Sigmoid colon (tissue), 7 donors: ENCODE results near the gene RADIL. TPM values are rescaled to one million over a fixed set of nuclear protein-coding genes. Genes with fewer than 3 reads are reported as not detected.

Source experiments
- DNase-seq: peaks from one replicate; pipeline ENCODE4 v3.0.0-alpha.2; 2019
- H3K27ac ChIP-seq, 4 donors: fragments of 200-600 bp; sonication (generic); one replicate each; pipeline ENCODE4 v1.5.1; 2016 to 2019; ENCODE audit warnings: mild to moderate bottlenecking in 1 of 4
- H3K27me3 ChIP-seq, 3 donors: fragments of 200-600 bp; sonication (generic); one replicate each; pipeline ENCODE4 v1.5.1; 2019; ENCODE audit warnings: mild to moderate bottlenecking in 1 of 3
- H3K36me3 ChIP-seq, 4 donors: fragments of 200-600 bp; sonication (generic); one replicate each; pipeline ENCODE4 v1.5.1; 2016 to 2019
- H3K4me1 ChIP-seq, 4 donors: fragments of 200-600 bp; sonication (generic); one replicate each; pipeline ENCODE4 v1.5.1; 2017 to 2019
- H3K4me3 ChIP-seq, 4 donors: fragments of 200-600 bp; sonication (generic); one replicate each; pipeline ENCODE4 v1.5.1; 2017 to 2019; ENCODE audit warnings: mild to moderate bottlenecking in 2 of 4, moderate library complexity in 1 of 4
- H3K9me3 ChIP-seq, 4 donors: fragments of 200-600 bp in 3 of 4; sonication (generic) in 3 of 4; one replicate each; pipeline versions ENCODE4 v1.5.1 to v1.6.1; 2013 to 2019
- EP300 ChIP-seq, 4 donors: sonication (generic); formaldehyde crosslinking; IDR thresholded peaks; one replicate each; pipeline ENCODE4 v1.6.1; 2017; ENCODE audit warnings: antibody characterized with exemption in 4 of 4
- POLR2A ChIP-seq, 2 donors: fragments of 450-650 bp; IDR thresholded peaks; one replicate each; pipeline ENCODE4 v1.6.1; 2016; ENCODE audit warnings: antibody characterized with exemption in 2 of 2, mild to moderate bottlenecking in 2 of 2, moderate library complexity in 2 of 2
- POLR2AphosphoS5 ChIP-seq, 4 donors: sonication (generic); formaldehyde crosslinking; IDR thresholded peaks; one replicate each; pipeline ENCODE4 v1.6.1; 2017; ENCODE audit warnings: antibody characterized with exemption in 4 of 4
- WGBS, 2 donors: extraction: QIAGEN DNeasy Blood & Tissue Kit; methylation state at CpG; one replicate each; pipeline ENCODE4 v1.1.7; 2013; 5-methylcytosine and 5-hydroxymethylcytosine counted together
- intact Hi-C: fragments of 100-400 bp; cut with DNase I; formaldehyde crosslinking; loops from one replicate; pipeline ENCODE4 v1.15.1; 2023
- polyA plus RNA-seq, 3 donors: library from polyadenylated mRNA; stranded (reverse); fragments of 200-250 nt; gene quantifications; one replicate each; pipeline ENCODE4 v1.2.3, GENCODE V29; 2013
- total RNA-seq, 4 donors: library from RNA; depleted of rRNA; stranded (reverse); fragments of >200 nt; gene quantifications; one replicate each; pipeline ENCODE4 v1.1.0, GENCODE V29; 2016
- TF ChIP-seq, protein P1 (sequence below), 4 experiments: fragments of 450-650 bp in 3 of 4; fragments of 200-600 bp in 1 of 4; IDR thresholded peaks; one replicate each; pipeline ENCODE4 v1.5.1; 2016 to 2019; ENCODE audit warnings: antibody characterized with exemption in 4 of 4, mild to moderate bottlenecking in 3 of 4, moderate library complexity in 2 of 4
- donor health status: healthy with polysubstance abuse.
- donor health status: Bipolar disorder and iron deficiency.
- donor health status: healthy.

RADIL gene
- total and polyA plus RNA-seq, 7 donors: 1.2 to 10.8 (median 5.6) TPM

DNA sequence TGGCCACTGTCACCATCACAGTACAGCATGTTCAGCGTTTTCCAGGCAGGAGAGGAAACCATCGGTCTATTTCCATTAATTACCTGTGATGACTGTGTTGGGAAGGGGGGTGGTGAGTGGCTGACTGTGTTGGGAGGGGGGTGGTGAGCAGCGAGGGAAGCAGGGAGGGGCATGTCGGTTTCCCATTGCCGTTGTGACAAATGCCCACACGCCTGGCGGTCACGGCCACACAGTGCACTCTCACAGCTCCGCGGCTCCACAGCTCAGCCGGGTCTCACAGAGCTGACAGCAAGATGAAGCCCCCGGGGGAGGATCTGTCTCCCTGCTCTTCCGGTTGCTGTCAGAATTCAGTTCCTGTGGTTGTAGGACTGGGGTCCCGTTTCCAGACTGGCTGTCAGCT lies 69.1 kb downstream of the RADIL start:
- Histone ChIP-seq H3K27ac (no peak overlapping the region), H3K27me3 (peaks cover 0 to 4% (median 0%) of the 10 kb centered on the region in 3 donors), H3K9me3 (no peaks in the 10 kb centered on the region), H3K4me3 (no peak overlapping the region), H3K36me3 (peaks cover 0 to 15% (median 0%) of the 10 kb centered on the region in 4 donors), H3K4me1 (no peaks in the 10 kb centered on the region)
- TF ChIP-seq, protein P1, sequence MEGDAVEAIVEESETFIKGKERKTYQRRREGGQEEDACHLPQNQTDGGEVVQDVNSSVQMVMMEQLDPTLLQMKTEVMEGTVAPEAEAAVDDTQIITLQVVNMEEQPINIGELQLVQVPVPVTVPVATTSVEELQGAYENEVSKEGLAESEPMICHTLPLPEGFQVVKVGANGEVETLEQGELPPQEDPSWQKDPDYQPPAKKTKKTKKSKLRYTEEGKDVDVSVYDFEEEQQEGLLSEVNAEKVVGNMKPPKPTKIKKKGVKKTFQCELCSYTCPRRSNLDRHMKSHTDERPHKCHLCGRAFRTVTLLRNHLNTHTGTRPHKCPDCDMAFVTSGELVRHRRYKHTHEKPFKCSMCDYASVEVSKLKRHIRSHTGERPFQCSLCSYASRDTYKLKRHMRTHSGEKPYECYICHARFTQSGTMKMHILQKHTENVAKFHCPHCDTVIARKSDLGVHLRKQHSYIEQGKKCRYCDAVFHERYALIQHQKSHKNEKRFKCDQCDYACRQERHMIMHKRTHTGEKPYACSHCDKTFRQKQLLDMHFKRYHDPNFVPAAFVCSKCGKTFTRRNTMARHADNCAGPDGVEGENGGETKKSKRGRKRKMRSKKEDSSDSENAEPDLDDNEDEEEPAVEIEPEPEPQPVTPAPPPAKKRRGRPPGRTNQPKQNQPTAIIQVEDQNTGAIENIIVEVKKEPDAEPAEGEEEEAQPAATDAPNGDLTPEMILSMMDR (IDR thresholded peaks at IDR 0.05): no peak
- TF ChIP-seq POLR2A (IDR thresholded peaks at IDR 0.05) (no peak), EP300 (IDR thresholded peaks at IDR 0.05) (no peak), POLR2AphosphoS5 (IDR thresholded peaks at IDR 0.05) (no peak)
- WGBS, 2 donors: 47 to 68% methylated on average over 14 of the region's 14 CpGs
- DNase-seq: no peak
- intact Hi-C loops: no loop called here

DNA sequence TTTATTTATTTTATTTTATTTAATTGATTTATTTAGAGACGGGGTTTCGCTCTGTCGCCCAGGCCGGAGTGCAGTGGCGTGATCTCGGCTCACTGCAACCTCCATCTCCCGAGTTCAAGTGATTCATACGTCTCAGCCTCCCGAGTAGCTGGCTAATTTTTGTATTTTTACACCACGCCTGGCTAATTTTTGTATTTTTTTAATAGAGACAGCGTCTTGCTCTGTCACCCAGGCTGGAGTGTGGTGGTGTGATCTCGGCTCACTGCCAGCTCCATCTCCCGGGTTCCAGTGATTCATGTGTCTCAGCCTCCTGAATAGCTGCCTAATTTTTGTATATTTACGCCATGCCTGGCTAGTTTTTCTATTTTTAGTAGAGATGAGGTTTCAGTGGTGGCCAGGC lies 73.8 kb downstream of the RADIL start:
- no peak for TF ChIP-seq EP300 (IDR thresholded peaks at IDR 0.05)
- TF ChIP-seq POLR2AphosphoS5 (IDR thresholded peaks at IDR 0.05): no peak
- Histone ChIP-seq H3K27me3 (peaks cover 0 to 8% (median 5%) of the 10 kb centered on the region in 3 donors), H3K36me3 (peaks cover 0 to 15% (median 0%) of the 10 kb centered on the region in 4 donors), H3K4me1 (no peaks in the 10 kb centered on the region), H3K4me3 (no peak overlapping the region), H3K9me3 (no peaks in the 10 kb centered on the region), H3K27ac (peak overlapping the region in 1 of 4 donors; percentile 46)
- intact Hi-C loops: no loop called here
- 87 to 88% methylated on average over 14 of the region's 14 CpGs for WGBS, 2 donors
- DNase-seq: no peak

DNA sequence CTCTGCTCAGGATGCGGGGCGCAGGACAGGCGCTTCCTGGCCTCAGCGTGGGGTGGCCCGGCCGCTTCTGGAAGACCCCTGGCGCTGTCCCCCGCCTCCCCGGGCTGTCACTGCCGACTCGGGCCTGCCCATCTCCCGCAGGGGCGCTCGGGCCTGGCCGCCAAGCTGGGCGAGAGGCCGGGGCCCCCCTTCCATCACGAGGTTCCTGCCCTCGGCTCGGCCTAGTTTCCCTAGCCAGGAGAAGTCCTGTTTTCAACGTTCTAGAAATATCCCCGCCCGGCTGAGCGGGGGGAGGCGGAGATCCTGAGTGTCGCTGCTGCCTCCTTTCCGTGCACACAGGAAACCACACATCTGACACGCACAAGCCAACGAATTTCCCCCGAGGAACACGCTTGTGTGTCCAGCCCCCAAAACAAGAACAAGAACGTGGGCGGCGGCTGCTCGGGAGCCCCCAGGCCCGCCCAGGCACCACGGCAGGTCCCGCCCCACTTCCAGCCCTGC lies 74.4 kb downstream of the RADIL start:
- peak overlapping the region in 1 of 4 donors; percentile 20 for H3K4me3 ChIP-seq
- TF ChIP-seq EP300 (IDR thresholded peaks at IDR 0.05) (no peak), POLR2AphosphoS5 (IDR thresholded peaks at IDR 0.05) (no peak), POLR2A (IDR thresholded peaks at IDR 0.05) (no peak)
- TF ChIP-seq, protein P1 (IDR thresholded peaks at IDR 0.05): no peak
- no peaks in the 10 kb centered on the region for H3K9me3 ChIP-seq
- peaks cover 0 to 13% (median 0%) of the 10 kb centered on the region in 4 donors for H3K36me3 ChIP-seq
- H3K27me3 ChIP-seq: peaks cover 0 to 8% (median 5%) of the 10 kb centered on the region in 3 donors
- peak; percentile 76 for DNase-seq
- 46 to 79% methylated on average over 38 of the region's 38 CpGs for WGBS, 2 donors
- intact Hi-C loops: no loop called here
- H3K4me1 ChIP-seq: no peaks in the 10 kb centered on the region
- peak overlapping the region in 1 of 4 donors; percentile 46 for H3K27ac ChIP-seq

DNA sequence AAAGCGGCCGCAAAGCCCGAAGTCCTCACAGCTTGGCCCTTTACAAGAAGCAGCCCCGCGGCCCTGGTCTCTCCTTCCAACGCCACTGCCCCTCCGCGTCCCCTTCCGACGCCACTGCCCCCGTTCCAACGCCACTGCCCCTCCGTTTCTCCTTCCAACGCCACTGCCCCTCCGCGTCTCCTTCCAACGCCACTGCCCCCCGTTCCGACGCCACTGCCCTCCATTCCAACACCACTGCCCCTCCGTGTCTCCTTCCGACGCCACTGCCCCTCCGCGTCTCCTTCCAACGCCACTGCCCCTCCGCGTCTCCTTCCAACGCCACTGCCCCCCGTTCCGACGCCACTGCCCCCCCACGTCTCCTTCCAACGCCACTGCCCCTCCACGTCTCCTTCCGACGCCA lies 75.0 kb downstream of the RADIL start:
- peak overlapping the region in 1 of 4 donors; percentile 46 for H3K27ac ChIP-seq

DNA sequence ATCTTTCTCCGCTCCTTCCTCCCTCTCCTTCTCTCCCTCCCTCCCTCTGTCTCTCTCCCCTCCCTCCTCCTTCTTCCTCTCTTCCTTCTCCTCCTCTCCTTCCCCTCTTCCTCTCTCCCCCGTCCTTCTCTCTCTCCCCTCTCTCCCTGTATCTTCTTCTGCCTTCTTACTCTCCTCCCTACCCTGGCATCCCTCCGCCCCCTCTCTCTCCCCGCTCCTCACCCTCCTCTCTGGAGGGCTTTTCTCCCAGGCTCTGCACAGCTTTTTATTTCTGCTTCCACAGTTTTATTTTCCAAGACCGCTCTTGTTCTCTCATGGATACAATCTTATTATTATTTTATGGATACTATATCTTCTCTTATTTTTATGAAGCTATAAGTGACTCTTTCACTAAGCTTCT lies 75.5 kb downstream of the RADIL start:
- H3K36me3 ChIP-seq: peaks cover 0 to 2% (median 0%) of the 10 kb centered on the region in 4 donors
- WGBS, 2 donors: 53 to 58% methylated on average over 5 of the region's 5 CpGs
- no peak for DNase-seq
- H3K4me3 ChIP-seq: no peak overlapping the region
- intact Hi-C loops: no loop called here
- H3K27me3 ChIP-seq: peaks cover 0 to 8% (median 5%) of the 10 kb centered on the region in 3 donors
- TF ChIP-seq POLR2AphosphoS5 (IDR thresholded peaks at IDR 0.05) (no peak), EP300 (IDR thresholded peaks at IDR 0.05) (no peak), POLR2A (IDR thresholded peaks at IDR 0.05) (no peak)
- TF ChIP-seq, protein P1 (IDR thresholded peaks at IDR 0.05): no peak
- no peaks in the 10 kb centered on the region for H3K4me1 ChIP-seq
- H3K27ac ChIP-seq: peak overlapping the region in 1 of 4 donors; percentile 12
- no peaks in the 10 kb centered on the region for H3K9me3 ChIP-seq

More for the DNA sequence above, 75.0 kb downstream of the RADIL start:
- no peaks in the 10 kb centered on the region for H3K9me3 ChIP-seq
- peaks cover 0 to 8% (median 5%) of the 10 kb centered on the region in 3 donors for H3K27me3 ChIP-seq
- intact Hi-C loops: no loop called here
- H3K4me3 ChIP-seq: no peak overlapping the region
- no peaks in the 10 kb centered on the region for H3K4me1 ChIP-seq
- DNase-seq: no peak
- WGBS, 2 donors: 77 to 87% methylated on average over 37 of the region's 37 CpGs
- TF ChIP-seq, protein P1 (IDR thresholded peaks at IDR 0.05): no peak
- no peak for TF ChIP-seq POLR2AphosphoS5 (IDR thresholded peaks at IDR 0.05)
- TF ChIP-seq EP300 (IDR thresholded peaks at IDR 0.05): no peak
- no peak for TF ChIP-seq POLR2A (IDR thresholded peaks at IDR 0.05)
- peaks cover 0 to 7% (median 0%) of the 10 kb centered on the region in 4 donors for H3K36me3 ChIP-seq
